SH-SY5Y (cell line): ENCODE results near the gene FREY1.

Source experiments
- GATA2 ChIP-seq: IDR thresholded peaks from 2 replicates; pipeline ENCODE4 v1.6.1; 2011; ENCODE audit warnings: mild to moderate bottlenecking, low read depth, low read length
- GATA3 ChIP-seq: IDR thresholded peaks from 2 replicates; pipeline ENCODE4 v1.6.1; 2011; ENCODE audit warnings: low read depth, mild to moderate bottlenecking, low read length, moderate library complexity

- TF ChIP-seq GATA2 (no peak), GATA3 (no peak)
Measured at GRCh38 chr11:45920531-45921477, 13.7 kb upstream of the FREY1 start.
